Cardiac septum (tissue), 1 donor: ENCODE results near the gene AFAP1. TPM values are rescaled to one million over a fixed set of nuclear protein-coding genes. Genes with fewer than 3 reads are reported as not detected.

Experiments used
- DNase-seq: peaks from one replicate; pipeline ENCODE4 v3.0.0-alpha.2; 2020; ENCODE audit warnings: low spot score
- intact Hi-C: fragments of 100-400 bp; cut with DNase I; formaldehyde crosslinking; loops from one replicate; pipeline ENCODE4 v1.14.0; 2022
- total RNA-seq: library from RNA; stranded (reverse); fragmentation: NEBNext Ultra II Directional; extraction: Animal tissue kit (Norgen Biotek cat#: 25700); gene quantifications from one replicate; pipeline ENCODE4 v1.2.1, GENCODE V29; 2021
- donor health status: DM: no; HTN: no; CAD: no.

AFAP1 gene
- total RNA-seq, 1 donor from 2014 or later: 8.7 TPM

DNA sequence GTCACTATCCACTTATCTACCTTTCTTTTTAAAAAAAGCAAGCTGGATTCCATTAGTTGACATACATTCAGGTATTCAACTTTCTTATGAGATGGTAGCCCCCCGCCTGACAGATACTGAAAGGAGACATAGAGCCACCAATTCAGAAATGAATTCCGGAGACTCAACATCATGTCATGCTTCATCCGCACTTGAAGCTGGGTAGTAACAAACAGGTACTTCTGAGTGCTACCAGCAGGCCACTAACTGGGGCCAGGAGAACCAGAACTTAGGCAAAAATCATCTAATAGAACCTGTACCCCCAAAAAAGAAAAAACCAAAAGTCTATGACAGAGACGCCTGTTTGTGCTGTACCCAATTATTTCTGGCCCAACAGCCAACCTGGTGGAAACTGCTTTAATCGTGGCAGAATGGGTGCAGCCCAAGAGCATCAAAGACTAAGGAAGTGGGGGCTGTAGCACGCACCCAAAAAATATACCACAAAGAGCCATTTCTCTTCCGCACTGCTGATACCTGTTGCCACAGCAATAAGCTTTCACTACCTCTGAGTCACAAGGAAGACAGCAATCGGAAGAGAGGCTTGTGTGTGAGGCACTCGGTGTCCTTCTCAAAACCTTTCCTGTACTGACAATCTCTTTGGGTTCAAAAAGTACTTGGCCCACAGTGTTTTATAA is 84.8 kb downstream of the AFAP1 start:
- intact Hi-C loops: loop anchor here (5.0 kb wide), 1 partner anchor 93 kb away; no protein-coding TSS in a partner anchor

DNA sequence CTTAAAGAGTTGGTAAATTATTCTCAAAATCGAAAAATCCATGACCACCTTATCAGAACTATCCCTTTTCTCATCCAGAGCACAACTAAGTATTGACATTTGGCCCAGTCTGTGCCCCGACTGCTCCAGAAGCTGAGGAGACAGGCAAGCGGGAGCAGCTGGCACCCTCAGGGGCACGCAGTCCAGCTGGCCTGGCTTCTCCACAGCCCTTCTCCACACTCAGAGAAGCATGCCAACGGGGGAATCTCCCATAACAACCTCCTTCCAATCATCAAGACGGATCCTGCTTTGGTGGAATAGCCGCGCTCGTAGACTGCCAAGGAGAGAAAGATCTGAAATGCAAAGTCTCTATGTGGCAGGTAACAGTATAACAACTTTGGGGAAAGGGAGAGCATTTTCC is 85.4 kb downstream of the AFAP1 start:
- DNase-seq: no peak
- intact Hi-C loops: no loop called here

More for the DNA sequence above, 84.8 kb downstream of the AFAP1 start:
- DNase-seq: no peak

DNA sequence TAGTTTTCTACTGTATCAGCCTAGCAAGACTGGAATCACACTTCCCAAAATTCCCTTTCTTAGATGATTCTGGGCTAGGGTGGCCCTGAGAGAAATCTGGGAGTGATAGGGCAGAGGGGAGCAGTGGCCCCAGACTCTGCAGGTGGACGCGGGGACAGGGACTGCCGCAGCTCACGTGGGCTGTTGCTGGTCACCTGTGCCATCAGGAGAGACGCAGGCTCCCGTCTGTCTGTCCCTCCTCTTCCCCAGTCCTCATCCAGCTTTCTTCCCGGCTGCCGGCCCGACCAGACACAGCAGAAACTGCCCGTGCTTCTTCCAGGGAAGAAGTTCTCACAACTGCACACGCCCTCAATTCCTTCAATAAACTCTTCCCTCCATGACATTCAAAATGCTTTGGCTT is 86.4 kb downstream of the AFAP1 start:
- DNase-seq: no peak
- intact Hi-C loops: no loop called here

DNA sequence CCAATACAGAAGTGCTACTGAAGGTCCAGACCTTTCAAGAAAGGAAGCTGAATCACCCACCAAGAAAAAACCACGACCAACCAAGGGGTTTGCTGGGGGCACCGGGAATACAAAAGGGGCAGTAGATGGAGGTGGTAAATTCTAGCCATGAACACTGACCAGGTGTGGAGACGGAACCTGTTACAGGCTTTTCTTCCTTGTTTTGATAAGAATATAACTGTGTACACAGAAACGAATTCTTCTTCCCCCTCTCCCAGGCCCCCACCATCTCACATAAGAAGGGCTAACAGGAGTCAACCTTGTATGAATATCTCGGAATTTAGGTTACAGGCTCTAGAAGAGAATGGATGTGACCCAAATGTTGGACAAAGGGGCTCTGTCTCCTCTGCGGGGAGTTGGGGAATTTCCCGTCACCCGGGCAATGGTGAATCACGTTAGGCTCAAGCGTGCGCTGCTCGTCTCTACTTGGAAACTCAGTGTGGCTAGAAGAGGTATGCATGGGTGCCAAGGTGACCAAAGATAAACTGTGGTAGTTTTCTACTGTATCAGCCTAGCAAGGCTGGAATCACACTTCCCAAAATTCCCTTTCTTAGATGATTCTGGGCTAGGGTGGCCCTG is 87.0 kb downstream of the AFAP1 start:
- no peak for DNase-seq

DNA sequence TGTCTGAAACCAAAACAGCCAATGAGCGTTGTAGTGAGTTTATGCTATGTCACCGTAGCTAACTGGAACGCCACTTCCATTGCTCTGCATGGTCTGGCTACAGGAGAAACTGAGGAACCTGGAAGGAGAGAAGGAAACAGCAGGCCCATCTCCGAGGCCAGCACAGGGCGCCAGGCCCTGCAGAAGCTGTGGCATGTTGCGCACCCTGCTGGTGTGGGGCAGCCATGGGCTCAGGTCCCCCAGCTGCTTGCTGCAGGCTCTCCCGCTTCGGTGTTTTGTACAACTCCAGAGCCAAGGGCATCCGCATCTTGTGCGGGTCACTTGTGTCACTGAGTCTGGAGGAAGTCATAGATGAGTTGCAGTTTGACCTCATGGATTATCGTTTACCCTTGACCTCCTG is 89.2 kb downstream of the AFAP1 start:
- intact Hi-C loops: no loop called here
- DNase-seq: no peak

More for the DNA sequence above, 87.0 kb downstream of the AFAP1 start:
- intact Hi-C loops: no loop called here

DNA sequence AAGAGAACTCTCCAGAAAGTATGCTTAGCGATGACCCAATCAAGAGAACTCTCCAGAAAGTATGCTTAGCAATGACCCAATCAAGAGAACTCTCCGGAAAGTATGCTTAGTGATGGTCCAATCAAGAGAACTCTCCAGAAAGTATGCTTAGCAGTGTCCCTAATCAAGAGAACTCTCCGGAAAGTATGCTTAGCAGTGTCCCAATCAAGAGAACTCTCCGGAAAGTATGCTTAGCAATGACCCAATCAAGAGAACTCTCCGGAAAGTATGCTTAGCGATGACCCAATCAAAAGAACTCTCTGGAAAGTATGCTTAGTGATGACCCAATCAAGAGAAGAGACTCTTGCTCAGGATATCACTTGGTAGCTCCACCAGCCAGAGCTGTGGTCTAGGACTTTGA is 92.5 kb downstream of the AFAP1 start:
- DNase-seq: no peak
- intact Hi-C loops: loop anchor here (5.0 kb wide), 1 partner anchor 45 kb away; no protein-coding TSS in a partner anchor

DNA sequence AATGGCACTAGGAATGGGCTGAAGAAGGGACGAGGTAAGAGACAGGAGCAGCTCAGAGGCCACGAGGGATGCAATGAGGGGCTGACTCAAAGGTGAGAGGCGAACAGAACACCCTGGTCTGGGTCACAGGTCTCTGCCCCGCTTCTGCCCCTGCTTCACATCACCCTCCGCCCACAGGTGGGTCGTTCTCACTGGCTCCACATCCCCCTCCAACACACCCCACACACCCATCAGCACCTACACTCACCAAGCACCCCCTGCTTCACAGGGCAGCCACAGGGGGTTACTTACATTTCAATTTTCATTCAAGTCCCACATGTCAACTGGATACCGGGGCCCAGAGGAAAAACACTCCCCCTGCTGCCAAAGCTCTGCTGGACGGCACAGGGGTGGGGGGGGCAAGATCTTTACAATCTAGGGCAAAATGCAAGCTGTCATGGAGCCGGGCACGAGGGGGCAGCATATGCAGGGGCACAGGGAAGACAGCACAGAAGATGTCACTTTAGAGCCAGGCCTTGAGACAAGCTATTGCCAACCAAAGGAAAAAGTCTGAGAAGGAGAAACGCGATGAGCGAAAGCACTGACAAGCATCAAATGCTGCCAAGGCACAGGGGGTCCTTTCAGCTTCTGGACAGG is 94.0 kb downstream of the AFAP1 start:
- intact Hi-C loops: loop anchor here (5.0 kb wide), 1 partner anchor 47 kb away; no protein-coding TSS in a partner anchor
- DNase-seq: no peak

DNA sequence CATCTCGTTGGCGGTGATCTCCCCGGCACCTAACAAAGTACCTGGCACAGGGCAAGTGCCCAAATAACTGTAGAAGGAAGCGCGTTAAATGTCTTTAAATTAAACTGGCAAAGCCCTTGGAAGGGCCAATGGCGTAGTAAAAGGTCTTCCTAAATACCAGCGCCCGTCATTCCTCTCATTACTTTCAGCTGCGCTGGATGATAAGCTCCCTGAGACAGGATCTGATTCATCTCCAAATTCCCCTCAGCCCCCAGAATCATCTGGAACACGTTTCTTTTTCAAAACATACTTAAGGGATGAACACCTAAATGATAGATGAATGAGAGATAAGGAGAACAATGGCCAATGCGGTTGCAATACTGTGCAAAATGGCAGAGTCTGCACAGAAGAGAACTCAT is 95.1 kb downstream of the AFAP1 start:
- intact Hi-C loops: no loop called here
- DNase-seq: no peak

DNA sequence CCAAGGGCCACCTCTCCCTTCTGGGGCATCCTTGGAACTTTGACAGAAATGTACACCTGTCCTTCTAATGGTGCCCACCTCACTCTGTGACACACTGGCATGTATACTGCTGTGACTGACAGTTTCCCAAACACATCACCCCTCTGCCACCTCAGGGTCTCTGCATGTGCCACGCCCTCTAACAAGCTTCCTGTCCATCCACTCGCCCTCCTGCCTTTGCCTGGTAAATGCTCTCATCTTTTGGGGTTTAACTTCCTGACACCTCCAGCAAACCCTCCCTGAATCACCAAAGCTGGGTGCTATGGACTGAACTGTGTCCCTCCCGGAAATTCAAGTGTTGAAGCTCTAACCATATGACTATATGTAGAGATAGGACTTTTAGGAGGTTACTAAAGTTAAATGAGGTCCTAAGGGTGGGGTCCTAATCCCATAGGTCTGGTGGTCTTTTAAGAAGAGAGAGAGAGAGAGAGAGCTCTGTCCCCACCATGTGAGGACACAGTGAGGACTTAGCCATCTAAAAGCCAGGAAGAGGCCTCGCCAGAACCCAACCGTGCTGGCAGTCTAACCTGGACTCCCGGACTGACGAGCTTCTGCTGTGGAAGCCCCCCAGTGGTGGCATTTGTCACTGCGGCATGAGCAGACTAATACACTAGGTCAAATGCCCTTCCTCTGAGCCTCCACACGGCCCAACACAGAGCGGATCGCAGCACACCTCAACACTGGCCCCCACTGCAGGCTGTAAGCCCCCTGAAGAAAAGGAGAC is 95.6 kb downstream of the AFAP1 start:
- DNase-seq: no peak
- intact Hi-C loops: loop anchor here (1.0 kb wide), 1 partner anchor 38 kb away; no protein-coding TSS in a partner anchor

DNA sequence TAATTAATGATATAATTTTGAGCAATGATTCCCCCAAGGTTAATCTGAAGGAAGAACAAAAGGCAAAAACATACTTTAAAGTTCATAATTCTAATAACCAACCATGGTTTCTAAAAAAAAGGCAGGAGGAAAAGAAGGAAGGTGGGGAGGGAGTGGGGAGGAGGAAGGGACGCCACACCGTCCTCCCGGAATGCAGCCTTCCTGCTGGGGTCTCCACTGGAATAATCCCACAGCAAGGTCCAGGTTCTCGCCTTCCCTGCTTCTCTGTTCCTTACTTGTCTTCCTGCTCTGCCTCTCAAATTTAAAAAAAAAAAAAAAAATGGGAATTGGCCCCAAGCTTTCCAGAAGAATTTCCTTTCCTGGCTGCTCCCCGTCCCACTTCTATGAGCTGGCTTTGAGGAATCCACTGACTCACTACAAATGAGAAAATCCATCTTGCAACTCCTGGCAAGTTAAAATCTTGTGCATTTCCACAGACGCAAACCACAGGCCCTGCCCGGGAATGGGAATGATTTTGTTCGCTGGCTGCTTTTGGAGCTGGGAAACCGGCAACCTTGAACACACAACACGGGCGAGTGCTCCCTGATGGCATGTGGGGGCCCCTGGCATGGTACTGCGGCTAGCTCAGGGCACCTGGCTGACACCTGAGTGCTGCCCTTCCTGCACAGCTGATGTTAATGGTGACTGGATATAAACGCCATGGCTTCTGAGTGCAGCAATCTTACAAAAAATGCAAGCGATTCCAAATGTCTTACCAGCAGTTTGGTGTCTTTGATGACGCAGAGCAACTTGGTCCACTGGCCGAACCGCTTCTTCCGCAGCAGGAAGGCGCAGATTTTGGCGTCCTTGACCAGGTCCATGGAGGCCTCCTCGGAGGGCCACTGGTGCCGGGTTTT is 97.0 kb downstream of the AFAP1 start:
- DNase-seq: no peak
- intact Hi-C loops: loop anchor here (1.0 kb wide), 2 partner anchors 14 to 36 kb away; no protein-coding TSS in a partner anchor

DNA sequence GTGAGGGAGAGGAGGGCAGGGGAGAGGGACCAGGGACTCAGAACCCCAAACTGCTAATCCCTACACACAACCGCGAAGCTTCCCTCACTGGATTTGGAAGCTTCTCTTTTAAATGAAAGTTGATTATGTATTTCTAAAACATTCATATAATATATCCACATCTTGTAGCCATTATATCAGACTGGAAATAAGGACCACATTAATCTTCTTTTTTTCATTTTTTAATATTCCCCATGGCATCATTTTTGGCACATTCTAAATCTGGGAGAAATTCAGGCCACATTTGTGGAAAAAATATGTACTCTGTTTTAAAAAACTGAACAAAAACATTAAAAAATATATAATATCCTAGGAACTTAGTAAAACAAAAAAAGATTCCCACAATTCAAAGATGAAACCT is 97.8 kb downstream of the AFAP1 start:
- DNase-seq: no peak
- intact Hi-C loops: loop anchor here (1.0 kb wide), 1 partner anchor 14 kb away; no protein-coding TSS in a partner anchor

DNA sequence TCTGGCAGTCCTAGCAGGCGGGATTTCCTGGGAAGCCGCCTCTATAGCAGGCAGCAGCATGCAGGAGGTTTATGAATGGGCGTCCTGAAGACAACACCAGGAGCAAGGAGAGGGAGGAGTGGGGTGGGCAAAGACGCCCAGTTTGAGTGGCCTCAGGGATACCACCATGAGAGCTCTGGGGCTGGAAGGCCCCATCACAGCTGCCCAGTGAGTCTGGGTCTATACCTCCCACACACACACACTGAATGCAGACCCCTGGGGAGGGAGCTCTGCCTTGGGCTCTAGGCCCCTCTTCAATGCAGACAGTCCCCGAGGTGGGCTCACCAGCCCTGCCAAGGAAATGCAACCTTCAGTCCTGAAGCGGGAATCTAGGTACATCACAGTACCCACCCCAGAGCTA is 98.6 kb downstream of the AFAP1 start:
- intact Hi-C loops: no loop called here
- DNase-seq: no peak

DNA sequence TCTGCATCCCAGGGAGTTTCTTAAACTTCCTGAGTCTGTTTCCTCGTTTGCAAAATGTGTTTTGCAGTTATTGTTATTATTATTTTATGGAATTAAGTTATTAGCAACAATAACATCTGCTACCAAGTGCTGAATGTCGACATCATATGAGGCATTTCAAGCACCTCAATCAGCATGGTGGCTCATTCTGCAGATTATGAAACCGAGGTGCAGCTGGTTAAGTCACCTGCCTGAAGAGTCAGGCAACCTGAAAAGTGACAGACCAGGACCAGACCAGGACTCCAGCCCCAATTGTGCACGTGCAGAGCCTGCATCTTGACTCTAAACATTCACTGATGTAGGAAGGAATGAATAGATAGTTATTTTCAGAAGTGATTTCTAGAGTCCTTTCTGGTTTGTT is 99.8 kb downstream of the AFAP1 start:
- DNase-seq: no peak
- intact Hi-C loops: no loop called here

DNA sequence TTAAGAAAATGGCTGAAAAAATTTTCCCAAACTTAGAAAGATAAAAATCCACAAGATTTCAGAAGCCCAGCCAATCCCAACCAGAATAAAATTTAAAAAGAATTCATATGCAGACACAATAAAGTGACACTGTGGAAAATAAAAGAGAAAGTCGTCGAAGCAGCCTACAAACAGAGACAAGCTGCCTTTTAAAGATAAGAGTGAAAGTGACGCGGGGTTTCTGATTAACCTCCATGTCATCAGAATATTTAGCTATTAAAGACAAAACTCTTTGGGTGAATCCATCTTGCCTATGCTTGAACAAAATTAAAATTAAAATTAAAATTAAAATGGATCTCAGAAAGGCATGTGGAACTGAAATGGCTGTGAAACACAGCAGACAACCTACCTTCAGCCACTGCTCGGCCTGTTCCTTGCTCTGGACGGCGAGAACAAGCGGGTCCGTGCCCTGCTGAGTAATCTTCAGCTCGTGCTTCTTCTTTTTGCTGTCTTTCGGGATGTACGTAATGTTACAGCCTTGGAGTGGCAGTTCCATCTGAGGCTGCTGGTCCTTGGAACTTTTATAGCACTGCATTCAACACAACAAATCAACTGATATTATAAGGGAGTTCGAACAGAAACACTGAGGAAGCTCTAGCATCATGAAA is 101.4 kb downstream of the AFAP1 start:
- intact Hi-C loops: no loop called here
- DNase-seq: no peak

DNA sequence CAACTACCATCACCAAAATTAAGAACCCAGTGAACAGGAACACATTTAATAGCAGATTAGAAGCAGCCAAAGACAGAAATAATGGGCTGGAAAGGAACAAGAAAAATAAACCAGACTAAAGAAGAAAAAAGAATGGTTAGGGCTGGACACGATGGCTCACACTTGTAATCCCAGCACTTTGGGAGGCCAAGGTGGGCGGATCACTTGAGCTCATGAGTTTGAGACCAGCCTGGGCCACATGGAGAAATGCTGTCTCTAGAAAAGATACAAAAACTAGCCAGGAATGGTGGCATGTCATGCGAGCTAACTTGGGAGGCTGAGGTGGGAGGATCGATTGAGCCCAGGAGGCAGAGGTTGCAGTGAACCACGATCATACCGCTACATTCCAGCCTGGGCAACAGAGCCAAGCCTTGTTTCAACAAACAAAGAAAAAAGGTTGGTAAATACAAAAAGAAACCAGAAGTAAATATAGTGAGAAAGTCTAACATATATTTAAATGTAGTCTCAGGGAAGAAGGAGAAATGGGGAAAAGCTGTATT is 102.0 kb downstream of the AFAP1 start:
- intact Hi-C loops: no loop called here
- DNase-seq: no peak

DNA sequence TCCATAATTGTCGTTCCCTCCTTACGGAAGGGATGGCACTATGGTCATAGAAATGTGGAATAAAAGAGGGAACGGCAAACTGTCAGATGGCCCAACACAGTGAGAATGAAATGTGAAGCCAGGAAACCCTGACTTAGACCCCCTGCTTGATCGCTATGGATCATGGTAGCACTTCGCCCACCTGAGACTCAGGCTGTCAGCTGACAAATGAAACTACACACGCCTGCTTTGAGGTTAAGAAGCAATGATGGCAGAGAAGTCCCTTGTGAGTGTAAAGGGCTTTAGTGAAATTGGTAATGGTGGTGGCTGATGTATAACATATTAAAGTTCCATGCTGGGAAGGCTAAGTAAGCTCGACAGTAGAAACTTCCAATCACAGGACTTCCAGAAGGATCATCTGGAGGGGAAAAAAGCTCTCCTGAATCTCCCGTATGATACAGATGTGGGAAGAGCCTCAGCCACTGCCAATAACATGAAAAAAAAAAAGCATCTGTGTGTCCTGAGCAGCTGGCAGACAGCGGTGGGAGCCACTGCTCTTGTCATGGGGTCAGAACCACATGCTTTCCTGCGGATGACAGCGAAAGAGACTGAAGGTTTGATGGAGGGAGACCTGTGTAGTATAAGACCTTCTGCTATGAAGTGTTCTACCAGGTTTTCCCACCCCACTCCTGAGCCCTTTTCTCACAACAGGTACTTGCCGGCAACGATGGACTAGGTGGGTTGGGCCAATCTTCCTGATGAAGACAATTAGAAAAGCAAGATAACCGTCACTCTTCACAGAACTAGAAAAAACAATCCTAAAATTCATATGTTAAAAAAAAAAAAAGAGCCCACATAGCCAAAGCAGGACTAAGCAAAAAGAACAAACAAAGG is 107.6 kb downstream of the AFAP1 start:
- DNase-seq: no peak
- intact Hi-C loops: no loop called here

DNA sequence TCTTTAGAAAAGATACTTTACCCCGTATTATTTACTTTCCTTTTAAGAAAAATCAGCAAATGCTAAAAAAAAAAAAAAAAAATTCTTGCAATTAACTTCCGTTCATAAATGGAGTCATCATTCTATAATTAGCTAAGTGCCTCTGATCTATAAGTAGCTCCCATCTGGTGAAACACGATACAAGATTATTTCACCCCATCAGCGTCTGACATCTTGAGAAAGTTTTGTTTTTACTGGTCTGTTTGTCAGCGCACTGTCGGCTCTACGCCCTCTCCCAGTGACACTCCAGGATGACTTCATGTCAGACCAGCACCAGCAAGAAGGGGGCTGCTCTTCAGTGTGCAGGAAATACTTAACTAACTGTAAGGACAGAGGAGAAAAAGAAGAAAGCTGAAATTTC is 108.3 kb downstream of the AFAP1 start:
- intact Hi-C loops: no loop called here
- DNase-seq: no peak
